ENCODE data around the gene TBC1D2B.
A peak's percentile ranks its signal among the peaks of the same experiment; 100 is the strongest.
"Not testable (repeated sequence)": the region's sequence is repeated elsewhere in the genome, so short reads cannot be mapped to it uniquely, and the experiment has no call there.

Gene TBC1D2B

GRCh38 chr15:78004919-78005634 is 72.4 kb downstream of the TBC1D2B start:
- DNase-seq (ENCODE audit: low read depth in 3 of 3, low spot score in 1 of 3) = no peak

- DNase-seq (ENCODE audit: low read depth in 3 of 3, low spot score in 1 of 3) = no peak
Observed at GRCh38 chr15:78004222-78004727, 73.2 kb downstream of the TBC1D2B start.

GRCh38 chr15:78003539-78004008 is 73.9 kb downstream of the TBC1D2B start:
- no peak for DNase-seq (ENCODE audit: low read depth in 3 of 3, low spot score in 1 of 3)

- DNase-seq (ENCODE audit: low read depth in 3 of 3, low spot score in 1 of 3) = no peak
Observed at GRCh38 chr15:78002996-78003395, 74.5 kb downstream of the TBC1D2B start.

- no peak for DNase-seq (ENCODE audit: low read depth in 3 of 3, low spot score in 1 of 3)
Observed at GRCh38 chr15:78001656-78002055, 75.9 kb downstream of the TBC1D2B start.

- no peak for DNase-seq (ENCODE audit: low read depth in 3 of 3, low spot score in 1 of 3)
Observed at GRCh38 chr15:78000927-78001249, 76.6 kb downstream of the TBC1D2B start.

- peak; percentile 47 to 66 (median 60) for DNase-seq (ENCODE audit: low read depth in 3 of 3, low spot score in 1 of 3)
Observed at GRCh38 chr15:78000091-78000926, 77.2 kb downstream of the TBC1D2B start.

- DNase-seq (ENCODE audit: low read depth in 3 of 3, low spot score in 1 of 3) = no peak
Observed at GRCh38 chr15:77999486-77999885, 78.0 kb downstream of the TBC1D2B start.

- no peak for DNase-seq (ENCODE audit: low read depth in 3 of 3, low spot score in 1 of 3)
Observed at GRCh38 chr15:77998592-77998991, 78.9 kb downstream of the TBC1D2B start.

- not testable (repeated sequence) for DNase-seq (ENCODE audit: low read depth in 3 of 3, low spot score in 1 of 3)
Observed at GRCh38 chr15:77997761-77998554, 79.6 kb downstream of the TBC1D2B start.

GRCh38 chr15:77997221-77997620 is 80.3 kb downstream of the TBC1D2B start:
- not testable (repeated sequence) for DNase-seq (ENCODE audit: low read depth in 3 of 3, low spot score in 1 of 3)

- DNase-seq (ENCODE audit: low read depth in 3 of 3, low spot score in 1 of 3) = not testable (repeated sequence)
Observed at GRCh38 chr15:77996713-77997171, 80.8 kb downstream of the TBC1D2B start.

- not testable (repeated sequence) for DNase-seq (ENCODE audit: low read depth in 3 of 3, low spot score in 1 of 3)
Observed at GRCh38 chr15:77996226-77996625, 81.3 kb downstream of the TBC1D2B start.

GRCh38 chr15:77995537-77995918 is 82.0 kb downstream of the TBC1D2B start:
- DNase-seq (ENCODE audit: low read depth in 3 of 3, low spot score in 1 of 3) = not testable (repeated sequence)

GRCh38 chr15:77994893-77995536 is 82.5 kb downstream of the TBC1D2B start:
- not testable (repeated sequence) for DNase-seq (ENCODE audit: low read depth in 3 of 3, low spot score in 1 of 3)

GRCh38 chr15:77993970-77994693 is 83.4 kb downstream of the TBC1D2B start:
- peak in 1 of 3 donors; percentile 10 for DNase-seq (ENCODE audit: low read depth in 3 of 3, low spot score in 1 of 3)

GRCh38 chr15:77993374-77993911 is 84.1 kb downstream of the TBC1D2B start:
- no peak for DNase-seq (ENCODE audit: low read depth in 3 of 3, low spot score in 1 of 3)

- DNase-seq (ENCODE audit: low read depth in 3 of 3, low spot score in 1 of 3) = no peak
Observed at GRCh38 chr15:77992356-77993222, 84.9 kb downstream of the TBC1D2B start.
